ENCODE measurements around the gene ITSN1.
A peak's percentile ranks its signal among the peaks of the same experiment; 100 is the strongest.
"Not testable (repeated sequence)": the region's sequence is repeated elsewhere in the genome, so short reads cannot be mapped to it uniquely, and the experiment has no call there.

The ITSN1 gene

GRCh38 chr21:33729139-33729538 is 86.8 kb downstream of the ITSN1 start:
- not testable (repeated sequence) for H3K18ac ChIP-seq (ENCODE audit: low read length); H4K91ac ChIP-seq (ENCODE audit: low read depth, low read length); H3K9ac ChIP-seq (ENCODE audit: low read length); H2AK5ac ChIP-seq (ENCODE audit: low read length); H3K79me2 ChIP-seq (ENCODE audit: control insufficient read depth, insufficient read depth, low read length, poor library complexity); H3K27ac ChIP-seq (ENCODE audit: low read depth, low read length); H3K79me1 ChIP-seq (ENCODE audit: low read length); H2BK120ac ChIP-seq (ENCODE audit: insufficient read depth, low read length, poor library complexity); H3K4ac ChIP-seq (ENCODE audit: low read depth, low read length); H3K27me3 ChIP-seq (ENCODE audit: insufficient read depth, low read length); H3K23ac ChIP-seq (ENCODE audit: low read length); H3K4me2 ChIP-seq (ENCODE audit: low read length); H3K4me1 ChIP-seq (ENCODE audit: control insufficient read depth in 1 of 2, insufficient read depth in 2 of 2, low read length in 2 of 2); H4K8ac ChIP-seq (ENCODE audit: low read depth, low read length); H3K14ac ChIP-seq (ENCODE audit: low read length); H3K4me3 ChIP-seq (ENCODE audit: low read depth, low read length); H2BK12ac ChIP-seq (ENCODE audit: low read length); DNase-seq; H2BK5ac ChIP-seq (ENCODE audit: low read depth, low read length, poor library complexity); H2AFZ ChIP-seq (ENCODE audit: insufficient read depth, low read length, poor library complexity); H3K9me3 ChIP-seq (ENCODE audit: insufficient read depth, low read depth, low read length); H4K12ac ChIP-seq (ENCODE audit: low read depth, low read length)
- WGBS (ENCODE audit: extremely low coverage, insufficient coverage, insufficient read length) = no CpG with 5 or more reads among the region's 3 CpGs
- peaks cover 5 to 12% of the 10 kb centered on the region in 2 experiments for H3K36me3 ChIP-seq (ENCODE audit: control insufficient read depth in 1 of 2, insufficient read depth in 2 of 2, low read length in 2 of 2)

- no peak overlapping the region for H3K4me3 ChIP-seq (ENCODE audit: low read depth, low read length)
- no peak overlapping the region for H4K12ac ChIP-seq (ENCODE audit: low read depth, low read length)
- WGBS (ENCODE audit: extremely low coverage, insufficient coverage, insufficient read length) = no CpG with 5 or more reads among the region's 2 CpGs
- no peak overlapping the region for H3K4me2 ChIP-seq (ENCODE audit: low read length)
- no peak overlapping the region for H2AK5ac ChIP-seq (ENCODE audit: low read length)
- H2BK12ac ChIP-seq (ENCODE audit: low read length) = no peak overlapping the region
- H3K27ac ChIP-seq (ENCODE audit: low read depth, low read length) = no peak overlapping the region
- H3K14ac ChIP-seq (ENCODE audit: low read length) = no peak overlapping the region
- H3K79me2 ChIP-seq (ENCODE audit: control insufficient read depth, insufficient read depth, low read length, poor library complexity) = no peaks in the 10 kb centered on the region
- H3K18ac ChIP-seq (ENCODE audit: low read length) = no peak overlapping the region
- no peak for DNase-seq
- peak overlapping the region; percentile 80 for H3K23ac ChIP-seq (ENCODE audit: low read length)
- no peak overlapping the region for H3K9ac ChIP-seq (ENCODE audit: low read length)
- peaks cover 5 to 12% of the 10 kb centered on the region in 2 experiments for H3K36me3 ChIP-seq (ENCODE audit: control insufficient read depth in 1 of 2, insufficient read depth in 2 of 2, low read length in 2 of 2)
- no peaks in the 10 kb centered on the region for H3K27me3 ChIP-seq (ENCODE audit: insufficient read depth, low read length)
- peaks cover 2% of the 10 kb centered on the region for H3K79me1 ChIP-seq (ENCODE audit: low read length)
- no peaks in the 10 kb centered on the region for H3K9me3 ChIP-seq (ENCODE audit: insufficient read depth, low read depth, low read length)
- no peak overlapping the region for H2BK5ac ChIP-seq (ENCODE audit: low read depth, low read length, poor library complexity)
- H3K4ac ChIP-seq (ENCODE audit: low read depth, low read length) = no peak overlapping the region
- H3K4me1 ChIP-seq (ENCODE audit: control insufficient read depth in 1 of 2, insufficient read depth in 2 of 2, low read length in 2 of 2) = peaks cover 2% of the 10 kb centered on the region in 2 experiments
- H4K8ac ChIP-seq (ENCODE audit: low read depth, low read length) = no peak overlapping the region
- no peak overlapping the region for H4K91ac ChIP-seq (ENCODE audit: low read depth, low read length)
- H2BK120ac ChIP-seq (ENCODE audit: insufficient read depth, low read length, poor library complexity) = no peak overlapping the region
- no peak overlapping the region for H2AFZ ChIP-seq (ENCODE audit: insufficient read depth, low read length, poor library complexity)
These were observed 87.3 kb downstream of the ITSN1 start for GRCh38 chr21:33729641-33730040.

GRCh38 chr21:33731447-33731846 is 89.1 kb downstream of the ITSN1 start:
- Histone ChIP-seq H3K4ac (ENCODE audit: low read depth, low read length) (no peak overlapping the region), H3K4me2 (ENCODE audit: low read length) (no peak overlapping the region), H3K18ac (ENCODE audit: low read length) (no peak overlapping the region), H3K9me3 (ENCODE audit: insufficient read depth, low read depth, low read length) (no peaks in the 10 kb centered on the region), H2AK5ac (ENCODE audit: low read length) (no peak overlapping the region), H4K12ac (ENCODE audit: low read depth, low read length) (no peak overlapping the region), H3K4me1 (ENCODE audit: control insufficient read depth in 1 of 2, insufficient read depth in 2 of 2, low read length in 2 of 2) (peaks cover 2% of the 10 kb centered on the region in 2 experiments), H3K79me2 (ENCODE audit: control insufficient read depth, insufficient read depth, low read length, poor library complexity) (no peaks in the 10 kb centered on the region), H3K36me3 (ENCODE audit: control insufficient read depth in 1 of 2, insufficient read depth in 2 of 2, low read length in 2 of 2) (peaks cover 7 to 8% of the 10 kb centered on the region in 2 experiments), H4K8ac (ENCODE audit: low read depth, low read length) (no peak overlapping the region), H2BK12ac (ENCODE audit: low read length) (no peak overlapping the region), H3K27ac (ENCODE audit: low read depth, low read length) (no peak overlapping the region), H3K4me3 (ENCODE audit: low read depth, low read length) (no peak overlapping the region), H3K27me3 (ENCODE audit: insufficient read depth, low read length) (no peaks in the 10 kb centered on the region), H3K23ac (ENCODE audit: low read length) (no peak overlapping the region), H3K14ac (ENCODE audit: low read length) (no peak overlapping the region), H2BK5ac (ENCODE audit: low read depth, low read length, poor library complexity) (no peak overlapping the region), H3K9ac (ENCODE audit: low read length) (no peak overlapping the region), H3K79me1 (ENCODE audit: low read length) (peaks cover 2% of the 10 kb centered on the region), H2AFZ (ENCODE audit: insufficient read depth, low read length, poor library complexity) (no peak overlapping the region), H2BK120ac (ENCODE audit: insufficient read depth, low read length, poor library complexity) (no peak overlapping the region), H4K91ac (ENCODE audit: low read depth, low read length) (no peak overlapping the region)
- DNase-seq = no peak
- no CpG with 5 or more reads among the region's 3 CpGs for WGBS (ENCODE audit: extremely low coverage, insufficient coverage, insufficient read length)

GRCh38 chr21:33732038-33732437 is 89.7 kb downstream of the ITSN1 start:
- H4K91ac ChIP-seq (ENCODE audit: low read depth, low read length) = no peak overlapping the region
- H3K4ac ChIP-seq (ENCODE audit: low read depth, low read length) = no peak overlapping the region
- no CpG with 5 or more reads among the region's 3 CpGs for WGBS (ENCODE audit: extremely low coverage, insufficient coverage, insufficient read length)
- peaks cover 2% of the 10 kb centered on the region in 2 experiments for H3K4me1 ChIP-seq (ENCODE audit: control insufficient read depth in 1 of 2, insufficient read depth in 2 of 2, low read length in 2 of 2)
- no peak overlapping the region for H3K18ac ChIP-seq (ENCODE audit: low read length)
- H3K23ac ChIP-seq (ENCODE audit: low read length) = no peak overlapping the region
- H3K27me3 ChIP-seq (ENCODE audit: insufficient read depth, low read length) = no peaks in the 10 kb centered on the region
- H2BK5ac ChIP-seq (ENCODE audit: low read depth, low read length, poor library complexity) = no peak overlapping the region
- H2BK120ac ChIP-seq (ENCODE audit: insufficient read depth, low read length, poor library complexity) = no peak overlapping the region
- H3K4me3 ChIP-seq (ENCODE audit: low read depth, low read length) = no peak overlapping the region
- H2AFZ ChIP-seq (ENCODE audit: insufficient read depth, low read length, poor library complexity) = no peak overlapping the region
- no peak overlapping the region for H2AK5ac ChIP-seq (ENCODE audit: low read length)
- no peak overlapping the region for H3K9ac ChIP-seq (ENCODE audit: low read length)
- H3K79me2 ChIP-seq (ENCODE audit: control insufficient read depth, insufficient read depth, low read length, poor library complexity) = no peaks in the 10 kb centered on the region
- no peak overlapping the region for H3K4me2 ChIP-seq (ENCODE audit: low read length)
- peaks cover 7 to 8% of the 10 kb centered on the region in 2 experiments for H3K36me3 ChIP-seq (ENCODE audit: control insufficient read depth in 1 of 2, insufficient read depth in 2 of 2, low read length in 2 of 2)
- no peak overlapping the region for H4K12ac ChIP-seq (ENCODE audit: low read depth, low read length)
- H4K8ac ChIP-seq (ENCODE audit: low read depth, low read length) = no peak overlapping the region
- H3K14ac ChIP-seq (ENCODE audit: low read length) = no peak overlapping the region
- no peaks in the 10 kb centered on the region for H3K9me3 ChIP-seq (ENCODE audit: insufficient read depth, low read depth, low read length)
- no peak overlapping the region for H2BK12ac ChIP-seq (ENCODE audit: low read length)
- no peak overlapping the region for H3K27ac ChIP-seq (ENCODE audit: low read depth, low read length)
- H3K79me1 ChIP-seq (ENCODE audit: low read length) = peaks cover 2% of the 10 kb centered on the region
- DNase-seq = peak; percentile 71 to 81
